CD4-positive, alpha-beta T cell treated with Interleukin-12 subunit alpha and Interleukin-12 subunit beta, for 1 hour (primary cell): ENCODE measurements around the gene TGFBR3.
A peak's percentile ranks its signal among the peaks of the same experiment; 100 is the strongest.

ENCODE experiments used
- DNase-seq: peaks from one replicate; pipeline ENCODE4 v3.0.0-alpha.2; 2020

The TGFBR3 gene

GRCh38 chr1:91798241-91798648, 87.7 kb downstream of the TGFBR3 start:
- DNase-seq, result no peak

- DNase-seq, result no peak
Observed at GRCh38 chr1:91797164-91797563, 88.8 kb downstream of the TGFBR3 start.

- no peak for DNase-seq
Observed at GRCh38 chr1:91796390-91796654, 89.6 kb downstream of the TGFBR3 start.

GRCh38 chr1:91795591-91796389, 90.2 kb downstream of the TGFBR3 start:
- no peak for DNase-seq

- DNase-seq, result no peak
Observed at GRCh38 chr1:91793877-91794276, 92.1 kb downstream of the TGFBR3 start.

GRCh38 chr1:91793189-91793588, 92.8 kb downstream of the TGFBR3 start:
- no peak for DNase-seq

GRCh38 chr1:91792489-91793071, 93.4 kb downstream of the TGFBR3 start:
- DNase-seq, result no peak

GRCh38 chr1:91791691-91792488, 94.1 kb downstream of the TGFBR3 start:
- peak; percentile 8 for DNase-seq

GRCh38 chr1:91791103-91791502, 94.8 kb downstream of the TGFBR3 start:
- DNase-seq, result peak; percentile 10

- DNase-seq, result no peak
Observed at GRCh38 chr1:91790392-91790791, 95.6 kb downstream of the TGFBR3 start.

- DNase-seq, result no peak
Observed at GRCh38 chr1:91789273-91789997, 96.5 kb downstream of the TGFBR3 start.

- DNase-seq, result no peak
Observed at GRCh38 chr1:91787919-91788318, 98.0 kb downstream of the TGFBR3 start.

GRCh38 chr1:91784616-91785015, 101.3 kb downstream of the TGFBR3 start:
- no peak for DNase-seq

- no peak for DNase-seq
Observed at GRCh38 chr1:91784191-91784590, 101.8 kb downstream of the TGFBR3 start.

GRCh38 chr1:91783423-91784170, 102.4 kb downstream of the TGFBR3 start:
- no peak for DNase-seq

GRCh38 chr1:91781901-91782622, 103.9 kb downstream of the TGFBR3 start:
- DNase-seq, result no peak

GRCh38 chr1:91781371-91781825, 104.6 kb downstream of the TGFBR3 start:
- no peak for DNase-seq

- no peak for DNase-seq
Observed at GRCh38 chr1:91779548-91780021, 106.4 kb downstream of the TGFBR3 start.

- DNase-seq, result no peak
Observed at GRCh38 chr1:91778964-91779363, 107.0 kb downstream of the TGFBR3 start.

GRCh38 chr1:91777630-91778300, 108.2 kb downstream of the TGFBR3 start:
- DNase-seq, result no peak

GRCh38 chr1:91777196-91777595, 108.8 kb downstream of the TGFBR3 start:
- DNase-seq, result no peak
